ENCODE data around the gene EAPP. TPM values are rescaled to one million over a fixed set of nuclear protein-coding genes. Genes with fewer than 3 reads are reported as not detected.

Gene EAPP, protein sequence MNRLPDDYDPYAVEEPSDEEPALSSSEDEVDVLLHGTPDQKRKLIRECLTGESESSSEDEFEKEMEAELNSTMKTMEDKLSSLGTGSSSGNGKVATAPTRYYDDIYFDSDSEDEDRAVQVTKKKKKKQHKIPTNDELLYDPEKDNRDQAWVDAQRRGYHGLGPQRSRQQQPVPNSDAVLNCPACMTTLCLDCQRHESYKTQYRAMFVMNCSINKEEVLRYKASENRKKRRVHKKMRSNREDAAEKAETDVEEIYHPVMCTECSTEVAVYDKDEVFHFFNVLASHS
- 22.8 to 27.9 TPM (median 27.0 TPM) in 3 replicates for total RNA-seq
- long read RNA-seq, transcript EAPP-201 (6 exons, 1,321 nt), result major isoform, 41 of 50 reads
- long read RNA-seq, partial matches to known transcripts, result 1 of 50 reads
- long read RNA-seq, other reads (novel, unspliced or antisense), result 7 of 50 reads

DNA sequence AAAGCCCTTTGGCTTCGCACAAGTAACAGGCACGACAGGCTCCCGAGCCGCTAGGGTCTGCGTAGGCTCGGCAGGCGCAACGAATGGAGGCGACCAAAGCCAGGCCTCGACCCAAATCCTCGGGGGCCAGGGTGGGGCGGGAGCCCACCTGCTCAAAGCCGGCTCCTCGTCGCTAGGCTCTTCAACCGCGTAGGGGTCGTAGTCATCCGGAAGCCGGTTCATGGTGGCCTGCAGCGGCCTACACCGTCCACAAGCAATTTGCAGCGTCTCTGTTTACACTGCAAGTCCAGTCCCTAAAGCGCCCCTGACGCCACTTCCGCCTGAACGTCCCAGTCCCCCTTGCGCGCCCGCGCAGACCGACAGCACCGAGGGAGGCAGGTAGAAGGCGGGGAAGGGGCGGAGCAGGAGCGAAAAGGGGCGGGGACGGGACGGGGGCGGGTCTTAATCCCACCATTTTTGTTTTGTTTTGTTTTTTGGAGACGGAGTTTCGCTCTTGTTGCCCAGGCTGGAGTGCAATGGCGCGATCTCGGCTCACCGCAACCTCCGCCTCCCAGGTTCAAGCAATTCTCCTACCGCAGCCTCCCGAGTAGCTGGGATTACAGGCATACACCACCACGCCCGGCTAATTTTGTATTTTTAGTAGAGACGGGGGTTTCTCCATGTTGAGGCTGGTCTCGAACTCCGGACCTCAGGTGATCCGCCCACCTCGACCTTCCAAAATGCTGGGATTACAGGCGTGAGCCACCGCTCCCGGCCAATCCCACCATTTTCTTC lies at the start of gene EAPP:
EAPP (minus strand) TSS at position 295 of the 774 bp plus-strand sequence; CDS start at position 222, 73 bp downstream.
- Mint-ChIP-seq H3K4me1 (ENCODE audit: low read depth) (peaks cover 28% of the 10 kb centered on the region), H3K36me3 (ENCODE audit: low read depth) (peaks cover 2% of the 10 kb centered on the region), H3K9me3 (ENCODE audit: low read depth) (no peaks in the 10 kb centered on the region), H3K4me3 (ENCODE audit: unreplicated experiment) (peak within 1 kb of the TSS; percentile 99), H3K27ac (ENCODE audit: unreplicated experiment) (peak within 1 kb of the TSS; percentile 99), H3K27me3 (ENCODE audit: low read depth) (no peaks in the 10 kb centered on the region)
- TF ChIP-seq, protein P1, sequence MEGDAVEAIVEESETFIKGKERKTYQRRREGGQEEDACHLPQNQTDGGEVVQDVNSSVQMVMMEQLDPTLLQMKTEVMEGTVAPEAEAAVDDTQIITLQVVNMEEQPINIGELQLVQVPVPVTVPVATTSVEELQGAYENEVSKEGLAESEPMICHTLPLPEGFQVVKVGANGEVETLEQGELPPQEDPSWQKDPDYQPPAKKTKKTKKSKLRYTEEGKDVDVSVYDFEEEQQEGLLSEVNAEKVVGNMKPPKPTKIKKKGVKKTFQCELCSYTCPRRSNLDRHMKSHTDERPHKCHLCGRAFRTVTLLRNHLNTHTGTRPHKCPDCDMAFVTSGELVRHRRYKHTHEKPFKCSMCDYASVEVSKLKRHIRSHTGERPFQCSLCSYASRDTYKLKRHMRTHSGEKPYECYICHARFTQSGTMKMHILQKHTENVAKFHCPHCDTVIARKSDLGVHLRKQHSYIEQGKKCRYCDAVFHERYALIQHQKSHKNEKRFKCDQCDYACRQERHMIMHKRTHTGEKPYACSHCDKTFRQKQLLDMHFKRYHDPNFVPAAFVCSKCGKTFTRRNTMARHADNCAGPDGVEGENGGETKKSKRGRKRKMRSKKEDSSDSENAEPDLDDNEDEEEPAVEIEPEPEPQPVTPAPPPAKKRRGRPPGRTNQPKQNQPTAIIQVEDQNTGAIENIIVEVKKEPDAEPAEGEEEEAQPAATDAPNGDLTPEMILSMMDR (IDR thresholded peaks at IDR 0.05), result peak; percentile 12
- DNase-seq (ENCODE audit: low spot score), result peak; percentile 98

- Mint-ChIP-seq H3K36me3 (ENCODE audit: low read depth) (peaks cover 20% of the 10 kb centered on the region), H3K9me3 (ENCODE audit: low read depth) (no peaks in the 10 kb centered on the region), H3K4me3 (ENCODE audit: unreplicated experiment) (no peak overlapping the region), H3K27me3 (ENCODE audit: low read depth) (no peaks in the 10 kb centered on the region), H3K27ac (ENCODE audit: unreplicated experiment) (no peak overlapping the region), H3K4me1 (ENCODE audit: low read depth) (peaks cover 8% of the 10 kb centered on the region)
- DNase-seq (ENCODE audit: low spot score), result no peak
- TF ChIP-seq, protein P1 (IDR thresholded peaks at IDR 0.05), result no peak
Measured at GRCh38 chr14:34583525-34583924, 44.0 kb upstream of the EAPP start.

DNA sequence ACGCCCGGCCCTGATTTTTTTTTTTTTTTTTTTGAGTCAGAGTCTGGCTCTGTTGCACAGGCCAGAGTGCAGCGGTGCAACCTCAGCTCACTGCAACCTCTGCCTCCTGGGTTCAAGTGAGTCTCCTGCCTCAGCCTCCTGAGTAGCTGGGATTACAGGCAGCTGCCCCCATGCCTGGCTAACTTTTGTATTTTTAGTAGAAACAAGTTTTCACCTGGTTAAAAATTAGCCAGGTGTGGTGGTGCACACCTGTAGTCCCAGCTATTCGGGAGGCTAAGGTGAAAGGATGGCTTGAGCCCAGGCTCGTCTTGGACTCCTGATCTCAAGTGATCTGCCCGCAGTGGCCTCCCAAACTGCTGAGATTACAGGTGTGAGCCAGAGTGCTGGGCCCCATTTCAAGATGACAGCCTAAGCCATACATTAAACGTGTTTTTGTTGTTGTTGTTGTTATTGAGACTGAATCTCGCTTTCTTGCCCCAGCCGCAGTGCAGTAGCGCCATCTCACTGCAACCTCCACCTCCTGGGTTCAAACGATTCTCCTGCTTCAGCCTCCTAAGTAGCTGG lies 42.7 kb upstream of the EAPP start:
- no peak overlapping the region for H3K4me3 Mint-ChIP-seq (ENCODE audit: unreplicated experiment)
- no peak overlapping the region for H3K27ac Mint-ChIP-seq (ENCODE audit: unreplicated experiment)
- H3K36me3 Mint-ChIP-seq (ENCODE audit: low read depth), result peaks cover 17% of the 10 kb centered on the region
- H3K9me3 Mint-ChIP-seq (ENCODE audit: low read depth), result no peaks in the 10 kb centered on the region
- TF ChIP-seq, protein P1 (IDR thresholded peaks at IDR 0.05), result no peak
- DNase-seq (ENCODE audit: low spot score), result peak; percentile 29
- H3K4me1 Mint-ChIP-seq (ENCODE audit: low read depth), result peaks cover 8% of the 10 kb centered on the region
- no peaks in the 10 kb centered on the region for H3K27me3 Mint-ChIP-seq (ENCODE audit: low read depth)

- peak; percentile 13 for DNase-seq (ENCODE audit: low spot score)
- no peaks in the 10 kb centered on the region for H3K9me3 Mint-ChIP-seq (ENCODE audit: low read depth)
- H3K27ac Mint-ChIP-seq (ENCODE audit: unreplicated experiment), result no peak overlapping the region
- no peak overlapping the region for H3K4me3 Mint-ChIP-seq (ENCODE audit: unreplicated experiment)
- TF ChIP-seq, protein P1 (IDR thresholded peaks at IDR 0.05), result no peak
- H3K27me3 Mint-ChIP-seq (ENCODE audit: low read depth), result no peaks in the 10 kb centered on the region
- peaks cover 8% of the 10 kb centered on the region for H3K4me1 Mint-ChIP-seq (ENCODE audit: low read depth)
- peaks cover 14% of the 10 kb centered on the region for H3K36me3 Mint-ChIP-seq (ENCODE audit: low read depth)
Measured at GRCh38 chr14:34580381-34580780, 40.9 kb upstream of the EAPP start.

GRCh38 chr14:34571771-34572170 lies 32.3 kb upstream of the EAPP start:
- Mint-ChIP-seq H3K4me3 (ENCODE audit: unreplicated experiment) (no peak overlapping the region), H3K9me3 (ENCODE audit: low read depth) (no peaks in the 10 kb centered on the region)

More at GRCh38 chr14:34571771-34572170, 32.3 kb upstream of the EAPP start:
- TF ChIP-seq, protein P1 (IDR thresholded peaks at IDR 0.05), result no peak
- DNase-seq (ENCODE audit: low spot score), result peak; percentile 2
- H3K27ac Mint-ChIP-seq (ENCODE audit: unreplicated experiment), result no peak overlapping the region
- H3K36me3 Mint-ChIP-seq (ENCODE audit: low read depth), result peaks cover 15% of the 10 kb centered on the region
- no peaks in the 10 kb centered on the region for H3K4me1 Mint-ChIP-seq (ENCODE audit: low read depth)
- H3K27me3 Mint-ChIP-seq (ENCODE audit: low read depth), result no peaks in the 10 kb centered on the region

Data from chondrocyte (in vitro differentiated cells).